SK-N-SH treated with all-trans-retinoic acid at 6 μM for 48 hours (cell line): Measurements from ENCODE around the gene LRMDA.

Experiments
- ATAC-seq: fragments of 200-7000 bp; cut with Tn5 transposase; 3 replicates; pipeline ENCODE4 v1.9.1; 2020; ENCODE audit warnings: mild to moderate bottlenecking, moderate library complexity
- ARNTL ChIP-seq: fragments of 450-650 bp; formaldehyde crosslinking; IDR thresholded peaks from 2 replicates; pipeline ENCODE4 v1.5.0; 2020; ENCODE audit warnings: low read depth, mild to moderate bottlenecking, moderate library complexity, borderline replicate concordance
- BACH2 ChIP-seq: fragments of 250-450 bp; sonication (Bioruptor Pico); IDR thresholded peaks from 2 replicates; pipeline ENCODE4 v1.9.0; 2021; ENCODE audit warnings: mild to moderate bottlenecking, borderline replicate concordance
- CREB5 ChIP-seq: fragments of 250-450 bp; sonication (Bioruptor Pico); IDR thresholded peaks from 2 replicates; pipeline ENCODE4 v1.5.1; 2020; ENCODE audit warnings: low read depth, mild to moderate bottlenecking, moderate library complexity
- CSDC2 ChIP-seq: fragments of 250-450 bp; sonication (Bioruptor Pico); IDR thresholded peaks from 2 replicates; pipeline ENCODE4 v1.5.0; 2020; ENCODE audit warnings: mild to moderate bottlenecking, moderate library complexity
- ESRRG ChIP-seq: fragments of 250-450 bp; sonication (Bioruptor Pico); IDR thresholded peaks from 2 replicates; pipeline ENCODE4 v1.6.1; 2021; ENCODE audit warnings: mild to moderate bottlenecking
- ISL1 ChIP-seq: fragments of 250-450 bp; sonication (Bioruptor Pico); IDR thresholded peaks from 2 replicates; pipeline ENCODE4 v2.1.2; 2022; ENCODE audit warnings: mild to moderate bottlenecking, moderate library complexity
- OSR1 ChIP-seq: fragments of 250-450 bp; sonication (Bioruptor Pico); IDR thresholded peaks from 2 replicates; pipeline ENCODE4 v1.8.0; 2022; ENCODE audit warnings: moderate library complexity, mild to moderate bottlenecking, inconsistent platforms
- PATZ1 ChIP-seq: fragments of 250-450 bp; sonication (Bioruptor Pico); IDR thresholded peaks from 2 replicates; pipeline ENCODE4 v1.8.0; 2020; ENCODE audit warnings: mild to moderate bottlenecking, moderate library complexity, borderline replicate concordance
- PPARA ChIP-seq: fragments of 250-450 bp; sonication (Bioruptor Pico); IDR thresholded peaks from 2 replicates; pipeline ENCODE4 v1.5.0; 2020; ENCODE audit warnings: mild to moderate bottlenecking, borderline replicate concordance
- RARB ChIP-seq: fragments of 250-450 bp; sonication (Bioruptor Pico); IDR thresholded peaks from 2 replicates; pipeline ENCODE4 v1.8.0; 2021; ENCODE audit warnings: mild to moderate bottlenecking, moderate library complexity
- SNAI2 ChIP-seq: fragments of 250-450 bp; sonication (Bioruptor Pico); IDR thresholded peaks from 2 replicates; pipeline ENCODE4 v1.5.0; 2020; ENCODE audit warnings: mild to moderate bottlenecking, moderate library complexity
- TCF4 ChIP-seq: fragments of 250-450 bp; sonication (Bioruptor Pico); IDR thresholded peaks from 2 replicates; pipeline ENCODE4 v1.8.0; 2021; ENCODE audit warnings: mild to moderate bottlenecking, moderate library complexity, borderline replicate concordance
- TOX ChIP-seq: fragments of 250-450 bp; sonication (Bioruptor Pico); IDR thresholded peaks from 2 replicates; pipeline ENCODE4 v1.8.0; 2021; ENCODE audit warnings: mild to moderate bottlenecking, moderate library complexity, borderline replicate concordance
- TSHZ2 ChIP-seq: fragments of 250-450 bp; sonication (Bioruptor Pico); IDR thresholded peaks from 2 replicates; pipeline ENCODE4 v1.5.0; 2020; ENCODE audit warnings: mild to moderate bottlenecking, moderate library complexity
- ZC3H10 ChIP-seq: fragments of 250-450 bp; sonication (Bioruptor Pico); IDR thresholded peaks from 2 replicates; pipeline ENCODE4 v1.5.1; 2021; ENCODE audit warnings: mild to moderate bottlenecking, moderate library complexity
- ZNF565 ChIP-seq: fragments of 450-650 bp; formaldehyde crosslinking; conservative IDR thresholded peaks from 2 replicates; pipeline ENCODE4 v1.5.0; 2020; ENCODE audit warnings: low read depth, mild to moderate bottlenecking, moderate library complexity
- ZNF70 ChIP-seq: fragments of 450-650 bp; formaldehyde crosslinking; IDR thresholded peaks from 2 replicates; pipeline ENCODE4 v1.5.0; 2020; ENCODE audit warnings: mild to moderate bottlenecking, moderate library complexity
- ZNF8 ChIP-seq: fragments of 450-650 bp; formaldehyde crosslinking; IDR thresholded peaks from 2 replicates; pipeline ENCODE4 v1.5.0; 2020; ENCODE audit warnings: mild to moderate bottlenecking, moderate library complexity

Gene LRMDA

GRCh38 chr10:76287856-76288255, 856.4 kb downstream of the LRMDA start:
- peak; percentile 89 for ATAC-seq
- TF ChIP-seq ARNTL, result no peak
- TF ChIP-seq TOX (CRISPR knock-in tag), result peak; percentile 60; the same call in 1 of the 2 replicates
- 0 out of 2 replicates have a peak, but pooled peaks have one; percentile 16 for TF ChIP-seq TCF4 (CRISPR knock-in tag)
- TF ChIP-seq SNAI2 (CRISPR knock-in tag), result no peak
- TF ChIP-seq ZNF70, result no peak
- TF ChIP-seq TSHZ2, result no peak
- 0 out of 2 replicates have a peak, but pooled peaks have one; percentile 33 for TF ChIP-seq CREB5
- peak; percentile 90 for TF ChIP-seq ZC3H10
- peak; percentile 93 for TF ChIP-seq ISL1 (CRISPR knock-in tag)
- TF ChIP-seq OSR1 (CRISPR knock-in tag), result 0 out of 2 replicates have a peak, but pooled peaks have one; percentile 19

- peak; percentile 17; the same call in 2 of the 3 replicates for ATAC-seq
- TF ChIP-seq CREB5, result peak; percentile 90
- no peak for TF ChIP-seq RARB (CRISPR knock-in tag)
- TF ChIP-seq ISL1 (CRISPR knock-in tag), result peak; percentile 98
- TF ChIP-seq PATZ1, result peak; percentile 32; the same call in 1 of the 2 replicates
- TF ChIP-seq TCF4 (CRISPR knock-in tag), result peak; percentile 34; the same call in 1 of the 2 replicates
Measured at GRCh38 chr10:76291175-76291574, 859.8 kb downstream of the LRMDA start.

GRCh38 chr10:76291885-76292284, 860.5 kb downstream of the LRMDA start:
- TF ChIP-seq CSDC2, result no peak
- TF ChIP-seq ZNF565 (CRISPR knock-in tag), result no peak
- no peak for TF ChIP-seq PPARA (CRISPR knock-in tag)
- TF ChIP-seq BACH2 (CRISPR knock-in tag), result no peak
- ATAC-seq, result no peak

- TF ChIP-seq CSDC2, result no peak
- TF ChIP-seq ZNF8 (CRISPR knock-in tag), result no peak
- TF ChIP-seq OSR1 (CRISPR knock-in tag), result no peak
- TF ChIP-seq RARB (CRISPR knock-in tag), result no peak
- TF ChIP-seq ESRRG, result no peak
- no peak for TF ChIP-seq BACH2 (CRISPR knock-in tag)
- no peak for TF ChIP-seq TSHZ2
- no peak for TF ChIP-seq ZC3H10
- no peak for TF ChIP-seq CREB5
- ATAC-seq, result no peak
Measured at GRCh38 chr10:76296957-76297356, 865.5 kb downstream of the LRMDA start.
